ENCODE measurements around the gene BMP7.

Gene BMP7

GRCh38 chr20:57145089-57145631, 121.3 kb downstream of the BMP7 start:
- H4K20me1 ChIP-seq (ENCODE audit: insufficient read depth, low read length, poor library complexity, severe bottlenecking), result no peaks in the 10 kb centered on the region
- H2AFZ ChIP-seq (ENCODE audit: low read length), result no peak overlapping the region
- no peaks in the 10 kb centered on the region for H3K27me3 ChIP-seq (ENCODE audit: insufficient read depth, low read length, poor library complexity, severe bottlenecking)
- no peaks in the 10 kb centered on the region for H3F3A ChIP-seq (ENCODE audit: low read depth)
- no peak overlapping the region for H3K4me3 ChIP-seq (ENCODE audit: low read length, poor library complexity, severe bottlenecking)
- no peaks in the 10 kb centered on the region for H3K79me2 ChIP-seq (ENCODE audit: insufficient read depth, low read length)
- no peaks in the 10 kb centered on the region for H3K9me2 ChIP-seq (replicated peaks; ENCODE audit: low read depth, low read length)
- no peak overlapping the region for H3K4me2 ChIP-seq (ENCODE audit: low read depth, low read length, poor library complexity, severe bottlenecking)
- H3K36me3 ChIP-seq (ENCODE audit: insufficient read depth, low read length), result no peaks in the 10 kb centered on the region
- H3K9me3 ChIP-seq (ENCODE audit: insufficient read depth, low read depth, low read length), result no peaks in the 10 kb centered on the region
- no peaks in the 10 kb centered on the region for H3K4me1 ChIP-seq (ENCODE audit: insufficient read depth, low read length, poor library complexity, severe bottlenecking)
- TF ChIP-seq CTCF (conservative IDR thresholded peaks at IDR 0.05; ENCODE audit: low read length) (no peak), EZH2phosphoT487 (IDR thresholded peaks at IDR 0.05; ENCODE audit: borderline replicate concordance) (no peak)
- H3K9ac ChIP-seq (ENCODE audit: low read depth, low read length, poor library complexity, severe bottlenecking), result no peak overlapping the region

- no peak for TF ChIP-seq EZH2phosphoT487 (IDR thresholded peaks at IDR 0.05; ENCODE audit: borderline replicate concordance)
- no peak for TF ChIP-seq CTCF (conservative IDR thresholded peaks at IDR 0.05; ENCODE audit: low read length)
- no peak overlapping the region for H3K4me3 ChIP-seq (ENCODE audit: low read length, poor library complexity, severe bottlenecking)
- H3K79me2 ChIP-seq (ENCODE audit: insufficient read depth, low read length), result no peaks in the 10 kb centered on the region
- no peaks in the 10 kb centered on the region for H3K9me3 ChIP-seq (ENCODE audit: insufficient read depth, low read depth, low read length)
- no peaks in the 10 kb centered on the region for H3K36me3 ChIP-seq (ENCODE audit: insufficient read depth, low read length)
- H4K20me1 ChIP-seq (ENCODE audit: insufficient read depth, low read length, poor library complexity, severe bottlenecking), result no peaks in the 10 kb centered on the region
- H3K27me3 ChIP-seq (ENCODE audit: insufficient read depth, low read length, poor library complexity, severe bottlenecking), result no peaks in the 10 kb centered on the region
- H3K9me2 ChIP-seq (replicated peaks; ENCODE audit: low read depth, low read length), result no peaks in the 10 kb centered on the region
- no peak overlapping the region for H3K9ac ChIP-seq (ENCODE audit: low read depth, low read length, poor library complexity, severe bottlenecking)
- no peak overlapping the region for H3K4me2 ChIP-seq (ENCODE audit: low read depth, low read length, poor library complexity, severe bottlenecking)
- H3K4me1 ChIP-seq (ENCODE audit: insufficient read depth, low read length, poor library complexity, severe bottlenecking), result no peaks in the 10 kb centered on the region
- no peaks in the 10 kb centered on the region for H3F3A ChIP-seq (ENCODE audit: low read depth)
- no peak overlapping the region for H2AFZ ChIP-seq (ENCODE audit: low read length)
Observed at GRCh38 chr20:57143173-57143572, 123.3 kb downstream of the BMP7 start.

GRCh38 chr20:57142667-57143066, 123.8 kb downstream of the BMP7 start:
- Histone ChIP-seq H3K36me3 (ENCODE audit: insufficient read depth, low read length) (no peaks in the 10 kb centered on the region), H3K27me3 (ENCODE audit: insufficient read depth, low read length, poor library complexity, severe bottlenecking) (no peaks in the 10 kb centered on the region), H3K79me2 (ENCODE audit: insufficient read depth, low read length) (no peaks in the 10 kb centered on the region), H2AFZ (ENCODE audit: low read length) (no peak overlapping the region), H3K4me1 (ENCODE audit: insufficient read depth, low read length, poor library complexity, severe bottlenecking) (no peaks in the 10 kb centered on the region), H3K4me2 (ENCODE audit: low read depth, low read length, poor library complexity, severe bottlenecking) (no peak overlapping the region), H3K9me2 (replicated peaks; ENCODE audit: low read depth, low read length) (no peaks in the 10 kb centered on the region), H3K9me3 (ENCODE audit: insufficient read depth, low read depth, low read length) (no peaks in the 10 kb centered on the region), H3F3A (ENCODE audit: low read depth) (no peaks in the 10 kb centered on the region), H3K4me3 (ENCODE audit: low read length, poor library complexity, severe bottlenecking) (no peak overlapping the region), H3K9ac (ENCODE audit: low read depth, low read length, poor library complexity, severe bottlenecking) (no peak overlapping the region), H4K20me1 (ENCODE audit: insufficient read depth, low read length, poor library complexity, severe bottlenecking) (no peaks in the 10 kb centered on the region)
- TF ChIP-seq CTCF (conservative IDR thresholded peaks at IDR 0.05; ENCODE audit: low read length), result no peak
- TF ChIP-seq EZH2phosphoT487 (IDR thresholded peaks at IDR 0.05; ENCODE audit: borderline replicate concordance), result no peak
